ENCODE results near the gene IFT74.

GRCh38 chr9:26974927-26975326 lies 18.7 kb downstream of the IFT74 start:
- TF ChIP-seq CTCF (conservative IDR thresholded peaks at IDR 0.05) (no peak), EZH2 (IDR thresholded peaks at IDR 0.05; ENCODE audit: low read depth) (no peak)

Measured in PC-9 (cell line).